NCI-H128 (cell line): Measurements from ENCODE around the gene RAP1A.
"Not testable (repeated sequence)": the region's sequence is repeated elsewhere in the genome, so short reads cannot be mapped to it uniquely, and the experiment has no call there.

Experiments used
- DNase-seq: peaks from one replicate; lab custom pipeline; 2025; ENCODE audit not compliant: unreplicated experiment; lab: John Stamatoyannopoulos, UW

RAP1A gene

GRCh38 chr1:111735321-111735720 lies 115.7 kb downstream of the RAP1A start:
- no peak for DNase-seq

- peak; percentile 54 for DNase-seq
Measured at GRCh38 chr1:111735858-111736544, 116.4 kb downstream of the RAP1A start.

- DNase-seq, result peak; percentile 7
Measured at GRCh38 chr1:111736548-111737215, 117.1 kb downstream of the RAP1A start.

- no peak for DNase-seq
Measured at GRCh38 chr1:111737216-111738132, 117.9 kb downstream of the RAP1A start.

GRCh38 chr1:111738133-111738435 lies 118.5 kb downstream of the RAP1A start:
- DNase-seq, result no peak

- peak; percentile 59 for DNase-seq
Measured at GRCh38 chr1:111738436-111739193, 119.0 kb downstream of the RAP1A start.

- peak; percentile 85 for DNase-seq
Measured at GRCh38 chr1:111739194-111739924, 119.8 kb downstream of the RAP1A start, which contains the start of gene INKA2. INKA2 (minus strand) TSS chr1:111739395; CDS start chr1:111739242, 153 bp downstream.

- DNase-seq, result no peak
Measured at GRCh38 chr1:111739925-111740765, 120.6 kb downstream of the RAP1A start.

GRCh38 chr1:111742292-111742691 lies 122.7 kb downstream of the RAP1A start:
- DNase-seq, result not testable (repeated sequence)

GRCh38 chr1:111742938-111743549 lies 123.5 kb downstream of the RAP1A start:
- no peak for DNase-seq

- no peak for DNase-seq
Measured at GRCh38 chr1:111743679-111744101, 124.1 kb downstream of the RAP1A start.

- no peak for DNase-seq
Measured at GRCh38 chr1:111745675-111746613, 126.4 kb downstream of the RAP1A start.

- no peak for DNase-seq
Measured at GRCh38 chr1:111746614-111746999, 127.0 kb downstream of the RAP1A start.

- DNase-seq, result no peak
Measured at GRCh38 chr1:111747282-111747734, 127.7 kb downstream of the RAP1A start.

GRCh38 chr1:111747947-111748346 lies 128.4 kb downstream of the RAP1A start:
- no peak for DNase-seq

- DNase-seq, result no peak
Measured at GRCh38 chr1:111749628-111750027, 130.0 kb downstream of the RAP1A start.

GRCh38 chr1:111750856-111751255 lies 131.3 kb downstream of the RAP1A start:
- DNase-seq, result no peak
